A673 (cell line): ENCODE measurements around the gene CHRM5. TPM values are rescaled to one million over a fixed set of nuclear protein-coding genes. Genes with fewer than 3 reads are reported as not detected.
"Not testable (repeated sequence)": the region's sequence is repeated elsewhere in the genome, so short reads cannot be mapped to it uniquely, and the experiment has no call there.

Experiments
- BruUV-seq: library from RNA; stranded (reverse); fragments of 400-500 nt; replicated peaks from 2 replicates; lab custom pipeline; 2021; lab: Mats Ljungman, UMichigan
- CTCF ChIA-PET: fragments of 300-600 bp; sonication (Branson Sonifier 250); formaldehyde crosslinking; loops from one replicate; lab custom pipeline; 2022; ENCODE audit warnings: antibody characterized with exemption; lab: Charles Lee
- POLR2A ChIA-PET: fragments of 300-600 bp; sonication (Branson Sonifier 250); formaldehyde crosslinking; loops from one replicate; lab custom pipeline; 2022; ENCODE audit warnings: antibody characterized with exemption; ENCODE audit not compliant: low non-redundant PET; lab: Charles Lee
- DNase-seq: peaks from one replicate; pipeline ENCODE4 v3.0.0-alpha.2; 2015; ENCODE audit warnings: low spot score
- H3K27ac ChIP-seq: fragments of 200-600 bp; sonication (generic); 2 replicates; pipeline ENCODE4 v1.5.1; 2016; ENCODE audit warnings: mixed run types, low read depth, mild to moderate bottlenecking, mixed read lengths, antibody characterized with exemption, low read length; ENCODE audit not compliant: poor library complexity, severe bottlenecking
- H3K27me3 ChIP-seq: fragments of 200-600 bp; sonication (generic); replicated peaks from 2 replicates; pipeline ENCODE4 v1.6.1; 2017; ENCODE audit warnings: mixed run types, low read depth, mild to moderate bottlenecking, mixed read lengths, antibody characterized with exemption, low read length; ENCODE audit not compliant: insufficient read depth, poor library complexity
- H3K36me3 ChIP-seq: fragments of 200-600 bp; sonication (generic); 2 replicates; pipeline ENCODE4 v1.6.1; 2016; ENCODE audit warnings: mixed run types, mild to moderate bottlenecking, mixed read lengths, antibody characterized with exemption, low read length; ENCODE audit not compliant: insufficient read depth, poor library complexity, severe bottlenecking
- H3K4me1 ChIP-seq: fragments of 200-600 bp; sonication (generic); 2 replicates; pipeline ENCODE4 v1.6.1; 2017; ENCODE audit warnings: mixed run types, mild to moderate bottlenecking, mixed read lengths, antibody characterized with exemption, low read length; ENCODE audit not compliant: insufficient read depth, poor library complexity, severe bottlenecking
- H3K4me3 ChIP-seq: fragments of 200-600 bp; sonication (generic); 2 replicates; pipeline ENCODE4 v1.5.1; 2016; ENCODE audit warnings: low read depth, mixed run types, mild to moderate bottlenecking, mixed read lengths, low read length; ENCODE audit not compliant: poor library complexity, severe bottlenecking
- H3K9me3 ChIP-seq: fragments of 200-600 bp; sonication (generic); 2 replicates; pipeline ENCODE4 v1.6.1; 2016; ENCODE audit warnings: mixed run types, low read depth, mild to moderate bottlenecking, mixed read lengths, antibody characterized with exemption, low read length; ENCODE audit not compliant: poor library complexity, severe bottlenecking
- CTCF ChIP-seq: fragments of 300-800, 200-600 bp; sonication (generic); conservative IDR thresholded peaks from 2 replicates; pipeline ENCODE4 v1.5.1; 2017; ENCODE audit warnings: low read depth, mild to moderate bottlenecking, antibody characterized with exemption, low read length, moderate library complexity, mixed read lengths
- EZH2 ChIP-seq: fragments of 200-600 bp; sonication (generic); IDR thresholded peaks from 2 replicates; pipeline ENCODE4 v1.6.1; 2017; ENCODE audit warnings: borderline replicate concordance, low read depth, mild to moderate bottlenecking, mixed read lengths, antibody characterized with exemption, low read length; ENCODE audit not compliant: poor library complexity, severe bottlenecking
- intact Hi-C: fragments of 100-400 bp; cut with micrococcal nuclease; formaldehyde crosslinking; loops from one replicate; pipeline ENCODE4 v1.10.0; 2022; ENCODE audit not compliant: unreplicated experiment
- total RNA-seq: library from RNA; stranded (reverse); gene quantifications from 2 replicates; pipeline ENCODE4 v1.2.3, GENCODE V29; 2021

Gene CHRM5
- total RNA-seq, 1 experiment from 2014 or later = not detected

GRCh38 chr15:34049112-34049511, 80.8 kb downstream of the CHRM5 start:
- CTCF ChIA-PET = no interaction called here
- Histone ChIP-seq H3K9me3 (peaks cover 9% of the 10 kb centered on the region), H3K27ac (no peak overlapping the region), H3K27me3 (no peaks in the 10 kb centered on the region), H3K4me1 (no peaks in the 10 kb centered on the region), H3K4me3 (no peak overlapping the region), H3K36me3 (no peaks in the 10 kb centered on the region)
- BruUV-seq = no TSS peak
- intact Hi-C loops = no loop called here
- TF ChIP-seq CTCF = no peak
- no peak for TF ChIP-seq EZH2
- no peak for DNase-seq
- POLR2A ChIA-PET = no interaction called here

- BruUV-seq, CTCF ChIA-PET, DNase-seq, H3K27ac ChIP-seq, H3K27me3 ChIP-seq, POLR2A ChIA-PET, H3K4me3 ChIP-seq, H3K36me3 ChIP-seq, H3K4me1 ChIP-seq, intact Hi-C loops, H3K9me3 ChIP-seq: not testable (repeated sequence)
Observed at GRCh38 chr15:34050385-34050784, 82.1 kb downstream of the CHRM5 start.

GRCh38 chr15:34054081-34054707, 85.9 kb downstream of the CHRM5 start:
- Histone ChIP-seq H3K27me3 (no peaks in the 10 kb centered on the region), H3K36me3 (no peaks in the 10 kb centered on the region), H3K4me1 (no peaks in the 10 kb centered on the region), H3K9me3 (peaks cover 9% of the 10 kb centered on the region), H3K27ac (no peak overlapping the region), H3K4me3 (no peak overlapping the region)
- ChIA-PET CTCF (no interaction called here), POLR2A (interaction anchor here (0.6 kb wide), 1 partner anchor 31 kb away, joined by 14 read pairs; no protein-coding TSS in a partner anchor)
- intact Hi-C loops = no loop called here
- TF ChIP-seq EZH2 = no peak
- no peak for TF ChIP-seq CTCF
- no peak for DNase-seq
- no TSS peak for BruUV-seq
